Psoas muscle (tissue), 8 donors: ENCODE data around the gene PUM1. TPM values are rescaled to one million over a fixed set of nuclear protein-coding genes. Genes with fewer than 3 reads are reported as not detected.
A peak's percentile ranks its signal among the peaks of the same experiment; 100 is the strongest.
"Not testable (repeated sequence)": the region's sequence is repeated elsewhere in the genome, so short reads cannot be mapped to it uniquely, and the experiment has no call there.

Source experiments
- ATAC-seq, 4 donors: fragments of 200-7000 bp; cut with Tn5 transposase; one replicate each; pipeline ENCODE4 v1.9.1; 2020; ENCODE audit warnings: moderate library complexity in 3 of 4, mild to moderate bottlenecking in 2 of 4
- DNase-seq, 2 donors: peaks; one replicate each; pipeline ENCODE4 v3.0.0-alpha.2; 2020
- H3K27ac ChIP-seq: fragments of 200-600 bp; one replicate; pipeline ENCODE4 v1.8.0; 2022
- H3K27me3 ChIP-seq, 3 donors: fragments of 200-600 bp in 1 of 3; one replicate each; pipeline versions ENCODE4 v1.6.1 to v1.8.0; 2013 to 2022; ENCODE audit warnings: low read length in 2 of 3, mild to moderate bottlenecking in 2 of 3, moderate library complexity in 1 of 3; ENCODE audit not compliant: insufficient read depth in 3 of 3
- H3K36me3 ChIP-seq, 2 donors: fragments of 200-600 bp in 1 of 2; one replicate each; pipeline versions ENCODE4 v1.6.1 to v1.8.0; 2013 to 2022; ENCODE audit warnings: low read depth in 1 of 2, mild to moderate bottlenecking in 1 of 2, moderate library complexity in 1 of 2; ENCODE audit not compliant: insufficient read depth in 1 of 2
- H3K4me1 ChIP-seq: fragments of 200-600 bp; one replicate; pipeline ENCODE4 v1.8.0; 2022
- H3K4me3 ChIP-seq: fragments of 200-600 bp; one replicate; pipeline ENCODE4 v1.8.0; 2022; ENCODE audit warnings: mild to moderate bottlenecking
- H3K9me3 ChIP-seq: fragments of 200-600 bp; one replicate; pipeline ENCODE4 v1.8.0; 2022
- WGBS, 3 donors: extraction: QIAGEN DNeasy Blood & Tissue Kit; methylation state at CpG; one replicate each; pipeline versions ENCODE4 v1.1.6 to v1.1.7; 2013; 5-methylcytosine and 5-hydroxymethylcytosine counted together
- intact Hi-C, 2 donors: fragments of 100-400 bp; cut with DNase I; formaldehyde crosslinking; loops; one replicate each; pipeline versions ENCODE4 v1.11.0 to v1.14.2; 2022
- polyA plus RNA-seq, 3 donors: library from polyadenylated mRNA; stranded (reverse); fragments of 200-250 nt; gene quantifications; one replicate each; pipeline ENCODE4 v1.2.3, GENCODE V29; 2013
- total RNA-seq, 4 donors: library from RNA; stranded (reverse); fragmentation: NEBNext Ultra II Directional in 2 of 4; extraction: Animal tissue kit (Norgen Biotek cat#: 25700) in 2 of 4; gene quantifications; one replicate each; pipeline versions ENCODE4 v1.2.1 to v1.2.4, GENCODE V29; 2021 to 2023
- TF ChIP-seq, protein P1 (sequence below): fragments of 200-600 bp; IDR thresholded peaks from one replicate; pipeline ENCODE4 v1.8.0; 2022; ENCODE audit warnings: antibody characterized with exemption
- donor health status: healthy with polysubstance abuse.
- donor health status: DM: no; HTN: no; CAD: no; lungs with moderate emphysema.
- donor health status: Bipolar disorder and iron deficiency.
- donor health status: healthy.
- donor health status: DM: yes; HTN: yes; CAD: no.
- donor health status: DM: no; HTN: no; CAD: no.
- donor health status: DM: no; HTN: no; CAD: no.
- donor health status: DM: yes; HTN: yes; CAD: no.

PUM1 gene
- total and polyA plus RNA-seq, 7 donors, result 16.8 to 93.4 (median 80.0) TPM

DNA sequence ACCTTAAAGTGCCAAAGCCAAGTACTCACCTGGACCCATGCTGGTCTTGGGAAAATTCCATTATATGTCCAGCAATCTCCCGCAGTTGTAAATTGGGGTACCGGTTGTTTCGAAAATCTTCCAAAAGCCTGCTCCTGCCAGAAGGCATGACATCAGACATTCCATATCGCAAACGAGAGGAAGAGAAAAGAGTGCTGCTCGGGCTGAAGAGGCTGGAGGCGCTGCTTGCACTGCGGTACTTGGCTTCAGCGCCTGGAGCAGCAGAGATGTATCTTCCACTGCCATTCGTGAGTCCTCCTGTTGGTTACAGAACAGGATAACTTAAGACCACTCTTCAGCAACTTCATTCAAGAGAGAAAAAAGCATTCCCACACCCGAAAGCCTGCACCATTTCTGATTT lies 111.8 kb downstream of the PUM1 start:
- ATAC-seq, result no peak
- TF ChIP-seq, protein P1, sequence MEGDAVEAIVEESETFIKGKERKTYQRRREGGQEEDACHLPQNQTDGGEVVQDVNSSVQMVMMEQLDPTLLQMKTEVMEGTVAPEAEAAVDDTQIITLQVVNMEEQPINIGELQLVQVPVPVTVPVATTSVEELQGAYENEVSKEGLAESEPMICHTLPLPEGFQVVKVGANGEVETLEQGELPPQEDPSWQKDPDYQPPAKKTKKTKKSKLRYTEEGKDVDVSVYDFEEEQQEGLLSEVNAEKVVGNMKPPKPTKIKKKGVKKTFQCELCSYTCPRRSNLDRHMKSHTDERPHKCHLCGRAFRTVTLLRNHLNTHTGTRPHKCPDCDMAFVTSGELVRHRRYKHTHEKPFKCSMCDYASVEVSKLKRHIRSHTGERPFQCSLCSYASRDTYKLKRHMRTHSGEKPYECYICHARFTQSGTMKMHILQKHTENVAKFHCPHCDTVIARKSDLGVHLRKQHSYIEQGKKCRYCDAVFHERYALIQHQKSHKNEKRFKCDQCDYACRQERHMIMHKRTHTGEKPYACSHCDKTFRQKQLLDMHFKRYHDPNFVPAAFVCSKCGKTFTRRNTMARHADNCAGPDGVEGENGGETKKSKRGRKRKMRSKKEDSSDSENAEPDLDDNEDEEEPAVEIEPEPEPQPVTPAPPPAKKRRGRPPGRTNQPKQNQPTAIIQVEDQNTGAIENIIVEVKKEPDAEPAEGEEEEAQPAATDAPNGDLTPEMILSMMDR, result no peak
- 81 to 91% (median 85%) methylated on average over 11 of the region's 11 CpGs for WGBS, 3 donors

GRCh38 chr1:30952098-30952497 lies 113.4 kb downstream of the PUM1 start:
- Histone ChIP-seq H3K27ac (no peak overlapping the region), H3K9me3 (no peaks in the 10 kb centered on the region), H3K27me3 (no peaks in the 10 kb centered on the region), H3K36me3 (peaks cover 12 to 89% of the 10 kb centered on the region in 2 donors), H3K4me3 (no peak overlapping the region), H3K4me1 (no peaks in the 10 kb centered on the region)
- ATAC-seq (no peak), DNase-seq (no peak)
- 86 to 97% (median 87%) methylated on average over 5 of the region's 5 CpGs for WGBS, 3 donors
- TF ChIP-seq, protein P1, result no peak
- intact Hi-C loops, result no loop called here

More for the DNA sequence above, 111.8 kb downstream of the PUM1 start:
- H3K27ac ChIP-seq, result no peak overlapping the region
- peaks cover 12 to 87% of the 10 kb centered on the region in 2 donors for H3K36me3 ChIP-seq
- intact Hi-C loops, result no loop called here
- H3K27me3 ChIP-seq, result no peaks in the 10 kb centered on the region
- H3K4me3 ChIP-seq, result no peak overlapping the region
- no peaks in the 10 kb centered on the region for H3K4me1 ChIP-seq
- DNase-seq, result no peak
- H3K9me3 ChIP-seq, result no peaks in the 10 kb centered on the region

DNA sequence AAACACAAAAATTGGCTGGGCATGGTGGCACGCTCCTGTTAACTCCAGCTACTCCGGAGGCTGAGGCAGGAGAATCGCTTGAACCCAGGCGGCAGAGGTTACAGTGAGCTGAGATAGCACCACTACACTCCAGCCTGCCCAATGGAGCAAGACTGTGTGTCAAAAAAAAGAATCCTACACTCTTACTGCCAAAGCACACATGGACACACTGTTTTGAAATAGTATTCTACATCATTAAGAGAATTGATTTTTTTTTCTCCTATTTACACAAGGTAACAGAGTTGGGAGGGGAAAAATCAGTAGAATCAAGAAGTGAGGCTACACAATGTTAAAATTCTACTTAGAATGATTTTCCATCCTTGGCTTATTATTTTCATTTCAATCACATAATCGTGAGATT lies 114.8 kb downstream of the PUM1 start:
- intact Hi-C loops, result no loop called here
- TF ChIP-seq, protein P1, result no peak
- no peaks in the 10 kb centered on the region for H3K9me3 ChIP-seq
- DNase-seq, result no peak
- peaks cover 12 to 89% of the 10 kb centered on the region in 2 donors for H3K36me3 ChIP-seq
- no peaks in the 10 kb centered on the region for H3K27me3 ChIP-seq
- H3K27ac ChIP-seq, result no peak overlapping the region
- no peak for ATAC-seq
- H3K4me3 ChIP-seq, result no peak overlapping the region
- WGBS, 3 donors, result 92 to 93% (median 92%) methylated on average over 5 of the region's 5 CpGs
- H3K4me1 ChIP-seq, result no peaks in the 10 kb centered on the region

DNA sequence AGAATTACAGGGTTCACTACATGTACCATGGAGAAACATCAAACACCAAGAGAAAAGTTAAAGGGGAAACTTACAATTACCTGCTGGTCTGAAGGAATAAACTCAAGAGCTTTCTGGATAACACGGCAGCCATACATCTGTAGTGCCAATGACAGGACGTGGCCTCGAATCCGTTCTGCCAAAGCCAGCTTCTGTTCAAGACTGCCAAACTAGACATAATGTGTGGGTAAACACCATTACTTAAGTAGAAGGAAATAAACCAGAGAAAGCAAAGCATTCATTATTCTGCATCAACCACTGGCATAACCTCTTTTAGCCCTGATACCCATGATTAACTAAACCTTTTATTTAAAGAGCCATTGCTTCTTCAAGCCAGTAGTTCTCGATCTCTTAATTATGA lies 115.5 kb downstream of the PUM1 start:
- Histone ChIP-seq H3K36me3 (peaks cover 12 to 90% of the 10 kb centered on the region in 2 donors), H3K4me1 (no peaks in the 10 kb centered on the region), H3K27ac (no peak overlapping the region), H3K4me3 (no peak overlapping the region), H3K9me3 (no peaks in the 10 kb centered on the region), H3K27me3 (no peaks in the 10 kb centered on the region)
- DNase-seq (no peak), ATAC-seq (no peak)
- 91 to 96% (median 92%) methylated on average over 5 of the region's 5 CpGs for WGBS, 3 donors
- TF ChIP-seq, protein P1, result no peak
- intact Hi-C loops, result no loop called here

- H3K9me3 ChIP-seq, H3K27ac ChIP-seq, H3K4me3 ChIP-seq, DNase-seq, H3K27me3 ChIP-seq, H3K4me1 ChIP-seq, intact Hi-C loops: not testable (repeated sequence)
- H3K36me3 ChIP-seq, result peaks cover 12 to 90% of the 10 kb centered on the region in 2 donors
- no CpG with 5 or more reads among the region's 1 CpG for WGBS, 3 donors
- peak in 1 of 4 donors; percentile 31 for ATAC-seq
These were observed 116.1 kb downstream of the PUM1 start for GRCh38 chr1:30949487-30949838.

DNA sequence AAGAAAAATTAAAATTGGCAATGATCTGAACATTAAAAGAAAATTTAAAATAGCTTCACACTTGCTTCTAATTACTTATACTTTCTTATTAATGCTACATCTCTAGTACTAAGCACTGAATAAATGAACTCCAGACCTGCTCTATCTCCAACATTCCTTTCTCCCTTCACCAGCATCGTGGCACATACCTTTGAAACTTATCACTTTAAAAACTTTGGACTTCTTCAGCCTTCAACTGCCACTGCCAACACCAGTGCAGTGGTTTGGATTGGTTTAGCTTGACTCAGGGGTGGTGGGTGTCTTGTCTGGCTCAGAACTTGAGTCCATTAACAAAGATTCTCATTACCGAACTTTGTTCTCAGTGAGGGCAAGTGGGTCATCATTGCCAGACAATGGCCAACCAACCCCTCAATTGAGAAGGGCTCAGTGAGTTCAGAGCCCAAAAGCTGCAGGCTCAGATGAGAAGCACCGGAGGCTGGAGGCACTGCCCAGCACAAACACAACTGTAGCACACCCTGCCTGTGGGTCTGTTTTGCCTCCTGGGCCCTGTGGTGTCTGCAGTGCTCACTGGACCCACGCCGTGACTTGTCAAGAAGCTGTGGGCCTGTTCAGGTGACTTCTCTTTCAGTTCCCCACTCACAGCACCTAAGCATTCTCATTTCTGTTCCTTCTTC lies 116.6 kb downstream of the PUM1 start:
- H3K4me1 ChIP-seq, DNase-seq, H3K27me3 ChIP-seq, intact Hi-C loops, H3K9me3 ChIP-seq, H3K27ac ChIP-seq, H3K4me3 ChIP-seq: not testable (repeated sequence)
- peak in 1 of 4 donors; percentile 27 for ATAC-seq
- peaks cover 12 to 90% of the 10 kb centered on the region in 2 donors for H3K36me3 ChIP-seq
- 71 to 90% (median 81%) methylated on average over 1 of the region's 5 CpGs for WGBS, 3 donors
